ENCODE results near the gene RECQL5. TPM values are rescaled to one million over a fixed set of nuclear protein-coding genes. Genes with fewer than 3 reads are reported as not detected.
"Not testable (repeated sequence)": the region's sequence is repeated elsewhere in the genome, so short reads cannot be mapped to it uniquely, and the experiment has no call there.

Gene RECQL5
- total RNA-seq, 1 experiment from 2014 or later, result 16.8 TPM

DNA sequence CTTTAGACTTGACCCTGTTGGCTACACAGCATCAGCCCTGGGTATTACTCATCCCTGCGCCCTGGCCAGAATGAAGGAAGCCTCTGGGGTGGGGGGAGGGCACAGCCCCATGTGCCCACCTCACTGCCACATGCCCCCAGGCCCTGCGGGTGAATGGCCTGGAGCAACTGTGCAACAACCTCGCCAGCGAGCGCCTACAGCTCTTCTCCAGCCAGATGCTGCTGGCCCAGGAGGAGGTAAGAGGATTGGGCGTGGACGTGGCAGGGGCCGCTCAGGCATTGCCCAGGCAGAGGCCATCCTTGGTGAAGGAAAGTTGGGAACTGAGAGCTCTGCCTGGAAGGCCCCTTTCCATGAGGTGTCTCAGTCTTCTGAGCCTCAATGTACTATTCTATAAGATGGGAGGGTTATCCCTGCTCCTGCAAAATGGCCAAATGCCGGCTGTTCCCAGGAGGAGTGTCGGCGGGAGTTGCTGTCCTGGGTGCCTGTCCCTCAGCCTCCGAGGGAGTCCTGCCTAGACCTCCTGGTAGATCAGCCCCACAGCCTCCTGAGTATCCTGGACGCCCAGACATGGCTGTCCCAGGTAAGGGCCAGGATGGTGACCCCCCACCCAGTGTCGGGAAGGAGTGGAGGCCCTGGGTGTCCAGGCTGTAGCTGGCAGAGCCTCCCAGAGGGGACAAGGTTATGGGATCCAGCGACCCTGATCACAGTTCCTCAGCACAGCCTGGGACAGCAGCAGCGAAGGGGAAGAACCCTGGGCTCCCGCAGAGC is 70.5 kb downstream of the RECQL5 start:
- H3K4me3 ChIP-seq, result no peak overlapping the region
- no peaks in the 10 kb centered on the region for H3K36me3 ChIP-seq
- no peak for DNase-seq
- no peaks in the 10 kb centered on the region for H3K9me3 ChIP-seq
- no peaks in the 10 kb centered on the region; the same call in 1 of the 2 replicates for H3K27me3 ChIP-seq

- no peaks in the 10 kb centered on the region for H3K9me3 ChIP-seq
- H3K4me3 ChIP-seq, result no peak overlapping the region
- no peak for DNase-seq
- H3K36me3 ChIP-seq, result no peaks in the 10 kb centered on the region
- no peaks in the 10 kb centered on the region; the same call in 1 of the 2 replicates for H3K27me3 ChIP-seq
Observed at GRCh38 chr17:75595920-75596313, 71.0 kb downstream of the RECQL5 start.

DNA sequence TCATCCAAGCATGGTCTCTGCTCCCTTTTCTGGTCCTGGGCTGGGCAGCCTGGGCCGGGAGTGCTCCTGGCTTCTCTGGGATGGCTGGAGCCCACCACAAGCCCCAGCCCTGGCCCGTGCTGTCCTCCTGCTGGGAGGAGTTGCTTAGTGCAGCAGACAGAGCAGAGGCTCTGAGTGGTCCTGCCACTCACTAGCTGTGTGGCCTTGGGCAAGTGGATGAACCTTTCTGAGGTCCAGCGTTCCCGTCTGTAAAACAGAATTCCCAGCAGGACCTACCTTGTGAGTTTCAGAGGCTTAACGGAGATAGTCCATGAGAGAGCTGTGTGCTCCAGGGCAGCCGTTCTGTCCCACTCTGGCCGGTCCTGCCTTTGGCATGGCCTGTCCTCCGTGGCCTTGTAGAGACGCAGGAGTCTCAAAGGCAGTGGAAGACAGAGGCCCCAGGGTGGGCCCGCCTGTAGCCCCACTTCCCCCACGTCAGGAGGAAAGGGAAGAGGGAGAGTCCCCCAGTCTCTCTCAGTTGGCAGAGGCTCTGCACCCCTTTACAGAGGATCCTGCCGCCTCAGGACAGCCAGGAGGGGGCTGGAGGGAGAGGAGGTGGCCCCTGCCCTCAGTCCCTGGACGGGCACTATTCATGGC is 71.6 kb downstream of the RECQL5 start:
- Histone ChIP-seq H3K9me3 (no peaks in the 10 kb centered on the region), H3K27me3 (no peaks in the 10 kb centered on the region; the same call in 1 of the 2 replicates), H3K36me3 (no peaks in the 10 kb centered on the region), H3K4me3 (no peak overlapping the region)
- DNase-seq, result no peak

DNA sequence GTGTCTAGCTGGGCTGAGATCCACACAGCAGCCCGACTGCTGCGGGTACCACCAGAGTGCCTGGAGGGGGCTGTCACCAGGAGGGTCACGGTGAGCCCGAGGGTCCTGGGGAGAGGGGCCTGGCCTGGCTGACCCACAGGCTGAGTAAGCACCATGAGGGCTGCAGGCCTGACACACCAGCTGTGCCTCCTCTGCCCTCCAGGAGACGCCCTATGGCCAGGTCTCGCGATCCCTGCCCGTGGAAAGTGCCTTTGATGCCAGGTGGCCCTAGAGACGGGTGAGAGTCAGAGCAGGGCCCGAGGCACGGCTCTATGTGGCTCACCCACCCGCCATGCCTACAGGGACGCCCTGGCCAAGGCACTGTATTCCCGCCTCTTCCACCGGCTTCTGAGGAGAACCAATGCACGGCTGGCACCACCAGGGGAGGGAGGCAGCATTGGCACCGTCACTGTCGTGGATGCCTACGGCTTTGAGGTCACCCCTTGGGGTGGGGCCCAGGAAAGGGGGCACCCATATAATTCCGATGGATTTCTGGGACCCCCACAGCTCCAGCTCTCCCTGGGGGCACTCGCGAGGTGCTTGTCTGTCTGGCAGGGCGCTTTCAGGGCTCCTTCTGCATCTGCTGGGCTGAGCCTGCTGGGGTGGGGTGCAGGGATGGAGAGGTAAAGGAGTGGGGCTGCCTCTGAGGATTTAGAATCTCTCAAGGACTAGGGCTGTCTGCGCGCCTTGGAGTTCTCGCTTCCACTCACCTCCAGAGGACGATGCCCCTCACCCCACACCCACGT is 72.3 kb downstream of the RECQL5 start:
- no peak for DNase-seq
- no peaks in the 10 kb centered on the region; the same call in 1 of the 2 replicates for H3K27me3 ChIP-seq
- H3K9me3 ChIP-seq, result no peaks in the 10 kb centered on the region
- no peak overlapping the region for H3K4me3 ChIP-seq
- H3K36me3 ChIP-seq, result no peaks in the 10 kb centered on the region

DNA sequence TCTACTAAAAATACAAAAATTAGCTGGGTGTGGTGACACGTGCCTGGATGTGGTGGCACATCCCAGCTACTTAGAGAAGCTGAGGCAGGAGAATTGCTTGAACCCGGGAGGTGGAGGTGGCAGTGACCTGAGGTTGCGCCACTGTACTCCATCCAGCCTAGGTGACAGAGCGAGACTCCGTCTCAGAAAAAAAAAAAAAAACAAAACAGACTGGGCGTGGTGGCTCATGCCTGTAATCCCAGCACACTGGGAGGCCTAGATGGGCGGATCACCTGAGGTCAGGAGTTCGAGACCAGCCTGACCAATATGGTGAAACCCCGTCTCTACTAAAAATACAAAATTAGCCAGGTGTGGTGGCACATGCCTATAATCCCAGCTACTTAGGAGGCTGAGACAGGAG is 73.5 kb downstream of the RECQL5 start:
- H3K36me3 ChIP-seq, DNase-seq, H3K9me3 ChIP-seq, H3K4me3 ChIP-seq, H3K27me3 ChIP-seq: not testable (repeated sequence)

DNA sequence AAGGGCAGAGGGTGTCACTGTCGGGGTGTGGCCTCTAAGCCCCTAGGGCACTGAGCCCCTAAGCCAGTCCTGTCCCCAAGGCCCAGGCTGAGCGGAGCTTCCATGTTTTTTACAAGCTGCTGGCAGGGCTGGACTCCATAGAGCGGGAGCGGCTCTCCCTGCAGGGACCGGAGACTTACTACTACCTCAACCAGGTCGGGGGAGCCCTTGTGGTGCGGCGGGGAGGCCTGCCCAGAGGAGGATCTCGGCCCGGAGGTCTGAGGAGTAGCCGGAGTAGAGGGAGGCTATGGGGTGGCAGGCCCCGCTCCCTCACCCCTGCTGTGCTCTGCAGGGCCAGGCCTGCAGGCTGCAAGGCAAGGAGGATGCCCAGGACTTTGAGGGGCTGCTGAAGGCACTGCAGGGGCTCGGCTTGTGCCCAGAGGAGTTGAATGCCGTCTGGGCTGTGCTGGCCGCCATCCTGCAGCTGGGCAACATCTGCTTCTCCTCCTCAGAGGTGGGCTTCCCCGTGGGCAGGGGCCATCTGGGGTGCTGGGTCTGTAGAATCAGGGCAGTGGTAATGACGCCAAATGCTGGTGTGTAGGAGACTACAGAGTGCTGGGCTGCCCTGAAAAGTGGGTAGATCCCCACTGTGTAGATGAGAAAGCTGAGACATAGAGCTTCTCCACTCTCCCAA is 74.5 kb downstream of the RECQL5 start:
- H3K27me3 ChIP-seq, result no peaks in the 10 kb centered on the region; the same call in 1 of the 2 replicates
- no peak for DNase-seq
- H3K9me3 ChIP-seq, result no peaks in the 10 kb centered on the region
- H3K4me3 ChIP-seq, result no peak overlapping the region
- no peaks in the 10 kb centered on the region for H3K36me3 ChIP-seq

GRCh38 chr17:75591722-75592302 is 75.1 kb downstream of the RECQL5 start:
- Histone ChIP-seq H3K9me3 (no peaks in the 10 kb centered on the region), H3K36me3 (no peaks in the 10 kb centered on the region), H3K4me3 (no peak overlapping the region), H3K27me3 (no peaks in the 10 kb centered on the region; the same call in 1 of the 2 replicates)
- DNase-seq, result no peak

GRCh38 chr17:75590849-75591721 is 75.9 kb downstream of the RECQL5 start:
- H3K36me3 ChIP-seq, result no peaks in the 10 kb centered on the region
- no peak overlapping the region for H3K4me3 ChIP-seq
- DNase-seq, result no peak
- no peaks in the 10 kb centered on the region; the same call in 1 of the 2 replicates for H3K27me3 ChIP-seq
- no peaks in the 10 kb centered on the region for H3K9me3 ChIP-seq

- Histone ChIP-seq H3K9me3 (no peaks in the 10 kb centered on the region), H3K27me3 (no peaks in the 10 kb centered on the region), H3K36me3 (no peaks in the 10 kb centered on the region), H3K4me3 (no peak overlapping the region)
- no peak for DNase-seq
Observed at GRCh38 chr17:75590314-75590761, 76.6 kb downstream of the RECQL5 start.

DNA sequence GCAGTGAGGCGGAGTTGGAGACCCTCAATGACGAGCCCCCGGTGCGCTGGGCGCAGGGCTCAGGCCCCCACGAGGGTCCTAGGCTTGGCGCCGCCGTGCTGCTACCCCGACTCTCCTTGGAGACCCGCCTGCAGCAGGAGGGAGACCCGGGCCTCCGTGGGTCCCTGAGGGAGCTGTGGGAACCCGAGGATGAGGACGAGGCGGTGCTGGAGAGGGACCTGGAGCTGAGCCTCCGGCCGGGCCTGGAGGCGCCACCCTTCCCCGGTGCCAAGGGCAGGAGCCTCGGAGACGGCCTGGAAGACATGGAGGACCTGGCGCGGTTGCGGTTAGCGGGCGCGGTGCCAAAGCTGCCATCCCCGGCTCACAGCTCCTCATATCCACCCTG is 77.0 kb downstream of the RECQL5 start:
- peak overlapping the region; percentile 52; the same call in 1 of the 2 replicates for H3K4me3 ChIP-seq
- DNase-seq, result no peak
- no peaks in the 10 kb centered on the region for H3K9me3 ChIP-seq
- H3K27me3 ChIP-seq, result no peaks in the 10 kb centered on the region
- no peaks in the 10 kb centered on the region for H3K36me3 ChIP-seq

DNA sequence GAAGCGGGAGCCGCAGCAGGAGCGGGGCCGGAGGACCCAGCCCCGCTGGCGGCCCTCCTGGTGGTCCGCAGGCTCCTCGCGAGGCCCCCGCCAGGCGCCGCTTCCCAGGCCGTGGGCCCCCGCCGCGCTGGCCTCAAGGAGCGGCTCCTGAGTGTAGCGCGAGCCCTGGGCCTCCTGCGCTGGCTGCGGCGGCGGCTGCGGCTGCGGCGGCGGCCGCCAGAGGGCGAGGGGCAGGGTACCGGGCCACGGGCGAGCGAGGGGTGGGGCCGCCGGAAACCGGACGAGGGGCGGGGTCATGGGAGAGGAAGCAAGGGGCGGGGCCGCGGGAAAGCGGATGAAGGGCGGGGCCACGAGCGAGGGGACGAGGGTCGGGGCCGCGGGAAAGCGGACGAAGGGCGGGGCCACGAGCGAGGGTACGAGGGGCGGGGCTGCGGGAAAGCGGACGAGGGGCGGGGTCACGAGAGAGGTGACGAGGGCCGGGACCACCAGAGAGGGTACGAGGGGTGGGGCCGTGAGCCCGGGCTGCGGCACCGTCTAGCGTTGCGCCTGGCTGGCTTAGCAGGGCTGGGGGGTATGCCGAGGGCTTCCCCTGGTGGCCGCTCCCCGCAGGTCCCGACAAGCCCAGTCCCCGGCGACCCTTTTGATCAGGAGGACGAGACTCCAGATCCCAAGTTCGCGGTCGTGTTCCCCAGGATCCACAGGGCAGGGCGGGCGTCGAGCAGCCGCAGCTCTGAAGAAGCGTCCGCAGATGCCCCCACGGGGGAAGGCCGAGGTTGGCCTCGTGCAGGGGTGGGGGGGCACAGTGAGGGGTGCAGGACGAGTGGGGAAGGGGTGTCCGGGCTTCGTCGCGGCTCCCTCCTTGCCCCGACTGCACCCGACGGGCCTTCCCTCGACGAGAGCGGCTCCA is 77.7 kb downstream of the RECQL5 start:
- peak overlapping the region; percentile 52 for H3K4me3 ChIP-seq
- no peaks in the 10 kb centered on the region for H3K36me3 ChIP-seq
- DNase-seq, result peak; percentile 93
- H3K27me3 ChIP-seq, result no peaks in the 10 kb centered on the region
- H3K9me3 ChIP-seq, result no peaks in the 10 kb centered on the region

DNA sequence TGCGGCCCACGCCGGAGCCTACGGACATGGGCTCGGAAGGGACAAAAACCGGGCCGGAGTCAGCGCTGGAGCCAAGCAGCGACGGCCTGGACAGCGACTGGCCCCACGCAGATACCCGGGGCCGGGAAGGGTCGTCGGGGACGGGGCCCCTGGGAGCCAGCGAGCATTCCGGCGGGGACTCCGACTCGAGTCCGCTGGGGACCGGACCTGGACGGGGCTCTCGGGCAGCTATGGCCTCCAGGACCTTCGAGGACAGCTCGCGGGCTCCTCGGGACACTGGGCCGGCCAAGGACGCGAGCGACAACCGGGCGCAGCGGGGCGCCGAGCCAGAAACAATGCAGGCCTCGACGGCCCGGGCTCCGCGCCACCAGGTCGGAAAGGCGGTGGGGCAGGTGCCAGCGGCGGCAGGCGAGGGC is 78.3 kb downstream of the RECQL5 start:
- Histone ChIP-seq H3K9me3 (no peaks in the 10 kb centered on the region), H3K4me3 (peak overlapping the region; percentile 6; the same call in 1 of the 2 replicates)

DNA sequence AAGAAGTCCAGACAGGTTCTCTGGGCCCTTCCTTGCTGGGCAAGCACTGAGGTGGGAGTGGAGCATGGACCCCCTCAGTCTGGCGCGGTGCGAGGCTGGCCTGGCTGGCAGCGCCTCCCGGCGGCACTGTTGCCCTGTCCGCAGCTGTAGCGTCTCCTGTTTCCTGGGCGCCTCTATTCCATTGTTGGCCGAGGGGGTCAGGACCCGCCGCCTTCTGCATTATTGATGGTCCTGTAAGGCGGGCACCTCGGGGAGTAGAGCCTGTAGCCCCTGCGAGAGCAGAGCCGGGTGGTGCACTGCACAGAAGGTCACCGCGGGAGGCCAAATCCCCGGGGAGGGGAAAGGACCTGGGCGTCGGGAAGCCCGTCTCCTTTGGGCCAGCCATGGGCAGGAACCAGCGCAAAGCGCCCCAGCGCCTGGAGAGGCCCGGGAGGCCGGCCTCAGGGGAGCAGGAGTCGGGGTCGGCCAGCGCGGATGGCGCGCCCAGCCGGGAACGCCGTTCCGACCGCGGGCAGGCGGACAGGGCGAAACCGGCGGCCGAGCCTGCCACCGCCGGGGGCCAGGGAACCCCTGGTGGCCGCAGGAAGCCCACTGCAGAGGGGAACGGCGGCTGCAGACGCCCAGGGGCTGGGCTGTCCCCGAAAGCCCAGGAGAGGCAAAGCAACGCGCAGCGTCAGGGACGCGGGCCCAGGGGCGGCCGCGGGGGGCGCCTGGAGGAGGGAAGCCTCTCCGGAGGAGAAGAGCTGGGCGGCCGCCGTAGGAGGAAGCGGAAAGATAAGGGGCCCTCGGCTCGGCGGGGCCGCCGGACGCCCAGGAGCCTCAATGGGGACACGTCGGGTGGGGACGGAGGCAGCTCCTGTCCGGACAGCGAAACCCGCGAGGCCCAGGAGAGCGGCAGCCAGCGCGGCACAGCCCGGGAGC is 79.0 kb downstream of the RECQL5 start, which contains the start of gene MYO15B:
Gene MYO15B (plus strand): TSS at position 126 of the 921 bp plus-strand sequence. CDS start 258 bp downstream, at position 384.
- Histone ChIP-seq H3K27me3 (no peaks in the 10 kb centered on the region), H3K4me3 (peak within 1 kb of the TSS; percentile 6; the same call in 1 of the 2 replicates), H3K9me3 (no peaks in the 10 kb centered on the region), H3K36me3 (no peaks in the 10 kb centered on the region)
- no peak for DNase-seq

More for the DNA sequence above, 78.3 kb downstream of the RECQL5 start:
- H3K27me3 ChIP-seq, result no peaks in the 10 kb centered on the region
- no peaks in the 10 kb centered on the region for H3K36me3 ChIP-seq
- no peak for DNase-seq

DNA sequence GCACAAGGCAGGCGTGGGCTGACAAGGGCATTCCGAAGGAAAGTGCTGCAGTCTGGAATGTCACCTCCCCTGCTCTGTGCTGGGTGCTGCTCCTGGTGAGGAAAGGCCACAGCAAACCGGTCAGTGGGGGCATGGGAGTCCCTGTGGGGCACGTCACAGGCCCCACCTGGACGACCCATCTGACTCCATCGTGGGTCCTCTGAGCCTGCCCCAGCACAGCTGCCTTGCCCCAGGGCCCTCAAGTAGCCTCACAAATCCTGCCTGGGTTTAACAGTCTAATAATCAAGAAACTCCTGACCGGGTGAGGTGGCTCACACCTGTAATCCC is 82.1 kb downstream of the RECQL5 start:
- Histone ChIP-seq H3K36me3 (no peaks in the 10 kb centered on the region), H3K4me3 (no peak overlapping the region), H3K9me3 (no peaks in the 10 kb centered on the region; the same call in 1 of the 2 replicates), H3K27me3 (no peaks in the 10 kb centered on the region)
- no peak for DNase-seq

Measured in MG63 (cell line).